H1 (cell line): ENCODE data around the gene MAK. TPM values are rescaled to one million over a fixed set of nuclear protein-coding genes. Genes with fewer than 3 reads are reported as not detected.
A peak's percentile ranks its signal among the peaks of the same experiment; 100 is the strongest.

Source experiments
- ATF2 ChIP-seq: IDR thresholded peaks from 2 replicates; pipeline ENCODE4 v1.6.1; 2012; ENCODE audit warnings: low read length, inconsistent platforms
- CREB1 ChIP-seq: IDR thresholded peaks from 2 replicates; pipeline ENCODE4 v1.6.1; 2012; ENCODE audit warnings: inconsistent platforms
- CTBP2 ChIP-seq: IDR thresholded peaks from 2 replicates; pipeline ENCODE4 v1.7.0; 2011; ENCODE audit warnings: borderline replicate concordance, mild to moderate bottlenecking, moderate library complexity, mixed read lengths, low read length; ENCODE audit not compliant: insufficient read depth, insufficient read length
- HDAC2 ChIP-seq, 2 experiments: fragments of 300-600 bp in 1 of 2; sonication (generic) in 1 of 2; IDR thresholded peaks; 2 replicates each; pipeline ENCODE4 v1.6.1; 2011 to 2012; ENCODE audit warnings: low read depth in 2 of 2, low read length in 2 of 2, mild to moderate bottlenecking in 2 of 2, moderate library complexity in 2 of 2, borderline replicate concordance in 1 of 2, inconsistent platforms in 1 of 2
- HDAC6 ChIP-seq: IDR thresholded peaks from one replicate; pipeline ENCODE4 v1.7.1; 2012; ENCODE audit warnings: low read depth, mild to moderate bottlenecking, inconsistent platforms, low read length, moderate library complexity
- JUND ChIP-seq: IDR thresholded peaks from 2 replicates; pipeline ENCODE4 v1.6.1; 2011; ENCODE audit warnings: mild to moderate bottlenecking, improper control_type of control experiment, low read length
- KDM1A ChIP-seq: fragments of 200-600, 300-600 bp; sonication (generic); IDR thresholded peaks from 2 replicates; pipeline ENCODE4 v1.7.1; 2016; ENCODE audit warnings: mild to moderate bottlenecking, low read length, borderline replicate concordance
- KDM4A ChIP-seq: IDR thresholded peaks from one replicate; pipeline ENCODE4 v1.7.1; 2012; ENCODE audit warnings: low read depth, mild to moderate bottlenecking, moderate library complexity, low read length, inconsistent platforms; ENCODE audit not compliant: severe bottlenecking
- PHF8 ChIP-seq: fragments of 200-600 bp; sonication (generic); conservative IDR thresholded peaks from 2 replicates; pipeline ENCODE4 v1.7.1; 2012; ENCODE audit warnings: low read depth, mild to moderate bottlenecking, inconsistent platforms, low read length, moderate library complexity
- RAD21 ChIP-seq, 2 experiments: IDR thresholded peaks in 1 of 2; conservative IDR thresholded peaks in 1 of 2; 2 replicates each; pipeline ENCODE4 v1.6.1; 2011; ENCODE audit warnings: low read depth in 2 of 2, low read length in 2 of 2, improper control_type of control experiment in 1 of 2, inconsistent platforms in 1 of 2, mild to moderate bottlenecking in 1 of 2, moderate library complexity in 1 of 2
- RBBP5 ChIP-seq: IDR thresholded peaks from 2 replicates; pipeline ENCODE4 v1.7.1; 2012; ENCODE audit warnings: low read depth, mild to moderate bottlenecking, inconsistent platforms, low read length, moderate library complexity, borderline replicate concordance
- RNF2 ChIP-seq: fragments of 200-900, 300-1000 bp; sonication (generic); IDR thresholded peaks from 2 replicates; pipeline ENCODE4 v1.7.1; 2016; ENCODE audit warnings: borderline replicate concordance, low read depth, mild to moderate bottlenecking, antibody characterized with exemption, low read length; ENCODE audit not compliant: poor library complexity, severe bottlenecking; ENCODE audit errors: missing control alignments
- RXRA ChIP-seq: IDR thresholded peaks from 2 replicates; pipeline ENCODE4 v1.6.1; 2011; ENCODE audit warnings: low read depth, mild to moderate bottlenecking, low read length, moderate library complexity; ENCODE audit not compliant: insufficient read depth
- SP1 ChIP-seq: IDR thresholded peaks from 2 replicates; pipeline ENCODE4 v1.6.1; 2011; ENCODE audit warnings: low read depth, low read length
- SUZ12 ChIP-seq: fragments of 200-600 bp; sonication (generic); IDR thresholded peaks from 2 replicates; pipeline ENCODE4 v1.6.1; 2012; ENCODE audit warnings: mild to moderate bottlenecking, inconsistent platforms, low read length, moderate library complexity, mixed read lengths
- TBP ChIP-seq: IDR thresholded peaks from 2 replicates; pipeline ENCODE4 v1.6.1; 2011; ENCODE audit warnings: low read depth, low read length, improper control_type of control experiment
- TCF12 ChIP-seq: IDR thresholded peaks from 2 replicates; pipeline ENCODE4 v1.6.1; 2011; ENCODE audit warnings: low read depth, mild to moderate bottlenecking, low read length
- polyA plus RNA-seq, 7 experiments: library from polyadenylated mRNA; depleted of rRNA in 3 of 7; stranded (reverse) in 5 of 7; unstranded in 2 of 7; fragments of >200 nt in 5 of 7; fragments of 200-250 nt in 2 of 7; gene quantifications; 1 replicate in 5 of 7; 2 replicates in 1 of 7; 4 replicates in 1 of 7; pipeline versions ENCODE4 v1.2.1 to v1.2.3, GENCODE V29; 2011 to 2013; ENCODE audit warnings: missing spikeins in 2 of 7, mixed read lengths in 2 of 7
- total RNA-seq: library from RNA; stranded (reverse); fragmentation: NEBNext Ultra II Directional; extraction: Animal tissue kit (Norgen Biotek cat#: 25700); gene quantifications from 2 replicates; pipeline ENCODE4 v1.2.1, GENCODE V29; 2021
- TF ChIP-seq, protein P1 (sequence below): IDR thresholded peaks from 2 replicates; pipeline ENCODE4 v1.6.1; 2012; ENCODE audit warnings: inconsistent platforms
- TF ChIP-seq, protein P2 (sequence below): IDR thresholded peaks from 2 replicates; pipeline ENCODE4 v1.6.1; 2012; ENCODE audit warnings: inconsistent platforms

MAK gene
- total and polyA plus RNA-seq, 2 of the 8 experiments (the other 6 are each of a cell fraction or from before 2014, with no cell fraction given), result 0.08 to 0.37 TPM

- TF ChIP-seq ATF2, result 0 out of 2 replicates have a peak, but pooled peaks have one; percentile 22
- peak; percentile 46 for TF ChIP-seq KDM4A
- no peak for TF ChIP-seq HDAC6
- peak; percentile 93 for TF ChIP-seq JUND
- TF ChIP-seq SUZ12, result no peak
- TF ChIP-seq, protein P1, sequence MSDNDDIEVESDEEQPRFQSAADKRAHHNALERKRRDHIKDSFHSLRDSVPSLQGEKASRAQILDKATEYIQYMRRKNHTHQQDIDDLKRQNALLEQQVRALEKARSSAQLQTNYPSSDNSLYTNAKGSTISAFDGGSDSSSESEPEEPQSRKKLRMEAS, result peak; percentile 84
- peak; percentile 76 for TF ChIP-seq CTBP2
- TF ChIP-seq TCF12, result no peak
- TF ChIP-seq, protein P2, sequence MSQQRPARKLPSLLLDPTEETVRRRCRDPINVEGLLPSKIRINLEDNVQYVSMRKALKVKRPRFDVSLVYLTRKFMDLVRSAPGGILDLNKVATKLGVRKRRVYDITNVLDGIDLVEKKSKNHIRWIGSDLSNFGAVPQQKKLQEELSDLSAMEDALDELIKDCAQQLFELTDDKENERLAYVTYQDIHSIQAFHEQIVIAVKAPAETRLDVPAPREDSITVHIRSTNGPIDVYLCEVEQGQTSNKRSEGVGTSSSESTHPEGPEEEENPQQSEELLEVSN, result no peak; the same call in 1 of the 2 replicates
- peak; percentile 70 for TF ChIP-seq PHF8
- peak; percentile 69 for TF ChIP-seq SP1
- TF ChIP-seq KDM1A, result no peak
- TF ChIP-seq RBBP5, result peak; percentile 79
- no peak for TF ChIP-seq HDAC2 (IDR thresholded peaks at IDR 0.05; ENCODE audit: borderline replicate concordance in 1 of 2, low read depth in 2 of 2, low read length in 2 of 2)
- peak; percentile 75 for TF ChIP-seq TBP
- TF ChIP-seq RXRA, result no peak
- TF ChIP-seq RAD21 (IDR thresholded peaks at IDR 0.05 in 1 of 2, conservative IDR thresholded peaks at IDR 0.05 in 1 of 2; ENCODE audit: low read depth in 2 of 2, low read length in 2 of 2), result peak in 1 of 2 experiments; percentile 6; a peak in 3 of 4 replicates
- no peak for TF ChIP-seq RNF2
- peak; percentile 26; the same call in 1 of the 2 replicates for TF ChIP-seq CREB1
Observed at GRCh38 chr6:10722820-10723566, 115.3 kb downstream of the MAK start, which contains the start of gene TMEM14C (continued).
